GF-D8 (cell line): ENCODE measurements around the gene PSMD1.
"Not testable (repeated sequence)": the region's sequence is repeated elsewhere in the genome, so short reads cannot be mapped to it uniquely, and the experiment has no call there.

Experiments
- DNase-seq: peaks from one replicate; lab custom pipeline; 2025; lab: John Stamatoyannopoulos, UW

Gene PSMD1

GRCh38 chr2:231115651-231116050 lies 59.0 kb downstream of the PSMD1 start:
- no peak for DNase-seq

GRCh38 chr2:231117148-231117547 lies 60.5 kb downstream of the PSMD1 start:
- no peak for DNase-seq

GRCh38 chr2:231117922-231118613 lies 61.4 kb downstream of the PSMD1 start:
- no peak for DNase-seq

- DNase-seq, result no peak
Observed at GRCh38 chr2:231118614-231118942, 61.9 kb downstream of the PSMD1 start.

- no peak for DNase-seq
Observed at GRCh38 chr2:231123362-231123898, 66.8 kb downstream of the PSMD1 start.

- no peak for DNase-seq
Observed at GRCh38 chr2:231124838-231125568, 68.3 kb downstream of the PSMD1 start, which contains the start of gene HTR2B. TSS of gene HTR2B (minus strand) at chr2:231125042. CDS start at chr2:231123764, 1,278 bp downstream.

- no peak for DNase-seq
Observed at GRCh38 chr2:231126123-231126522, 69.5 kb downstream of the PSMD1 start.

GRCh38 chr2:231127480-231127879 lies 70.8 kb downstream of the PSMD1 start:
- no peak for DNase-seq

GRCh38 chr2:231127936-231128335 lies 71.3 kb downstream of the PSMD1 start:
- no peak for DNase-seq

- DNase-seq, result no peak
Observed at GRCh38 chr2:231128541-231128940, 71.9 kb downstream of the PSMD1 start.

GRCh38 chr2:231129216-231129615 lies 72.5 kb downstream of the PSMD1 start:
- DNase-seq, result no peak

- no peak for DNase-seq
Observed at GRCh38 chr2:231130336-231131056, 73.8 kb downstream of the PSMD1 start.

- DNase-seq, result no peak
Observed at GRCh38 chr2:231132129-231132528, 75.5 kb downstream of the PSMD1 start.

- no peak for DNase-seq
Observed at GRCh38 chr2:231133365-231134099, 76.9 kb downstream of the PSMD1 start.

GRCh38 chr2:231134910-231135655 lies 78.4 kb downstream of the PSMD1 start:
- peak; percentile 34 for DNase-seq

- no peak for DNase-seq
Observed at GRCh38 chr2:231138699-231139098, 82.0 kb downstream of the PSMD1 start.

- no peak for DNase-seq
Observed at GRCh38 chr2:231139796-231140195, 83.1 kb downstream of the PSMD1 start.

- not testable (repeated sequence) for DNase-seq
Observed at GRCh38 chr2:231140808-231141207, 84.1 kb downstream of the PSMD1 start.

- DNase-seq, result no peak
Observed at GRCh38 chr2:231144896-231145295, 88.2 kb downstream of the PSMD1 start.

GRCh38 chr2:231146665-231147064 lies 90.0 kb downstream of the PSMD1 start:
- DNase-seq, result no peak
